Panc1 (cell line): ENCODE results near the gene LOXL1. TPM values are rescaled to one million over a fixed set of nuclear protein-coding genes. Genes with fewer than 3 reads are reported as not detected.

Source experiments
- ATAC-seq: fragments of 200-7000 bp; cut with Tn5 transposase; 2 replicates; pipeline ENCODE4 v1.9.1; 2020; ENCODE audit warnings: mild to moderate bottlenecking, moderate library complexity
- BruUV-seq: library from RNA; stranded (reverse); fragments of 400-500 nt; replicated peaks from 2 replicates; lab custom pipeline; 2021; lab: Mats Ljungman, UMichigan
- CTCF ChIA-PET: fragments of 300-600 bp; sonication (Branson Sonifier 250); formaldehyde crosslinking; loops from one replicate; lab custom pipeline; 2022; ENCODE audit warnings: antibody characterized with exemption; lab: Charles Lee
- POLR2A ChIA-PET: fragments of 300-600 bp; sonication (Branson Sonifier 250); formaldehyde crosslinking; loops from one replicate; lab custom pipeline; 2022; ENCODE audit warnings: antibody characterized with exemption; lab: Charles Lee
- DNase-seq: peaks from one replicate; pipeline ENCODE4 v3.0.0-alpha.2; 2010; ENCODE audit warnings: low read depth, low spot score
- H3K27ac ChIP-seq: 2 replicates; pipeline ENCODE4 v1.5.1; 2011; ENCODE audit warnings: mild to moderate bottlenecking, low read length, inconsistent platforms
- H3K27me3 ChIP-seq: fragments of 200-500 bp; sonication (Bioruptor generic); 2 replicates; pipeline ENCODE4 v1.6.0; 2014; ENCODE audit warnings: low read length, inconsistent platforms; ENCODE audit not compliant: control insufficient read depth, insufficient read depth
- H3K36me3 ChIP-seq: fragments of 200-500 bp; sonication (Bioruptor generic); 2 replicates; pipeline ENCODE4 v1.5.1; 2014; ENCODE audit warnings: inconsistent platforms, mild to moderate bottlenecking, low read length, moderate library complexity; ENCODE audit not compliant: control insufficient read depth, insufficient read depth
- H3K4me1 ChIP-seq: 2 replicates; pipeline ENCODE4 v1.5.1; 2011; ENCODE audit warnings: inconsistent platforms, mild to moderate bottlenecking, low read length, moderate library complexity; ENCODE audit not compliant: control insufficient read depth, insufficient read depth
- H3K4me3 ChIP-seq, 2 experiments: 2 replicates each; pipeline ENCODE4 v1.5.1; 2011 to 2012; ENCODE audit warnings: low read depth in 2 of 2, low read length in 2 of 2, mild to moderate bottlenecking in 2 of 2, inconsistent platforms in 1 of 2, moderate library complexity in 1 of 2
- H3K9me3 ChIP-seq: fragments of 200-500 bp; sonication (Bioruptor generic); 2 replicates; pipeline ENCODE4 v1.5.1; 2014; ENCODE audit warnings: low read depth, mild to moderate bottlenecking, inconsistent platforms, low read length, moderate library complexity; ENCODE audit not compliant: control insufficient read depth, insufficient read depth
- CTCF ChIP-seq: fragments of 450-650 bp; IDR thresholded peaks from 2 replicates; pipeline ENCODE4 v1.5.1; 2017; ENCODE audit warnings: mild to moderate bottlenecking
- POLR2AphosphoS5 ChIP-seq: IDR thresholded peaks from 2 replicates; pipeline ENCODE4 v1.6.1; 2012; ENCODE audit warnings: mild to moderate bottlenecking, low read depth, low read length, moderate library complexity
- REST ChIP-seq, 2 experiments: IDR thresholded peaks; 2 replicates each; pipeline ENCODE4 v1.6.1; 2011 to 2012; ENCODE audit warnings: low read depth in 2 of 2, control low read depth in 1 of 2, low read length in 1 of 2, mild to moderate bottlenecking in 1 of 2, moderate library complexity in 1 of 2; ENCODE audit not compliant: insufficient read depth in 1 of 2
- SIN3A ChIP-seq: IDR thresholded peaks from 2 replicates; pipeline ENCODE4 v1.6.1; 2012; ENCODE audit warnings: low read depth, mild to moderate bottlenecking, low read length, moderate library complexity, borderline replicate concordance; ENCODE audit not compliant: insufficient read depth
- TCF7L2 ChIP-seq: IDR thresholded peaks from 2 replicates; pipeline ENCODE4 v1.6.1; 2011; ENCODE audit warnings: mild to moderate bottlenecking, low read depth, low read length, inconsistent platforms
- in situ Hi-C: cut with HindIII; loops from 2 replicates; pipeline ENCODE4 v1.10.0; 2016; ENCODE audit warnings: low sequenced_read_pairs, low pct_unique_long_range_greater_than_20kb
- intact Hi-C: fragments of 100-400 bp; cut with micrococcal nuclease; formaldehyde crosslinking; loops from one replicate; pipeline ENCODE4 v1.10.0; 2022; ENCODE audit not compliant: unreplicated experiment
- total RNA-seq: library from RNA; stranded (reverse); gene quantifications from one replicate; pipeline ENCODE4 v1.2.1, GENCODE V29; 2021; ENCODE audit not compliant: unreplicated experiment

LOXL1 gene
- total RNA-seq, 1 experiment from 2014 or later = 18.6 TPM

DNA sequence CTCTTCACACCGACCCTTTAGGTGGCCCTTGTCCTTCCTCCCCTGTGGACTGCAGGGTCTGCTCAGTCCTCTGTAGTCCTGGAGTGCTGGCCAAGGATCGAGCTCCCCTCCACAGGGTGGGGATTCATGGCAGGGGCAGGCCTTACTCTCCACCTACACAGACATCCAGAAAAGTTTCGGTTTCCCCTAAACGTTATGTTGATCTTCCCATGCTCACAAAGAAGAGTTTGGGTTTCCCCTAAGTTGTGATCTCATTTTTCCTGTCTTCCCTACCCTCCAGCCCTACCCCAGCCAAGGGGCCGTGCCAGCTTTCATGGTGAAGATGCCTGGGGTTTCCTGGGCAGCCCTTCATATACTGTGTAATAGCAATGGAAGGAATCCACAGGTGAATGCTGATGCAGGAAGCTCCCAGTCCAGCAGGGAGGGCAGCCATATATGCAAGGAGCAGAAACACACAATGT lies 55.5 kb downstream of the LOXL1 start:
- no TSS peak for BruUV-seq
- Histone ChIP-seq H3K27ac (no peak overlapping the region), H3K9me3 (no peaks in the 10 kb centered on the region), H3K36me3 (no peaks in the 10 kb centered on the region), H3K27me3 (no peaks in the 10 kb centered on the region), H3K4me1 (peaks cover 10% of the 10 kb centered on the region; the same call in 1 of the 2 replicates), H3K4me3 (no peak overlapping the region)
- no peak for TF ChIP-seq SIN3A
- TF ChIP-seq REST (IDR thresholded peaks at IDR 0.05; ENCODE audit: insufficient read depth in 1 of 2, low read depth in 2 of 2, low read length in 1 of 2) = no peak
- no peak for TF ChIP-seq TCF7L2
- no peak for TF ChIP-seq CTCF
- in situ Hi-C loops = no loop called here
- ChIA-PET POLR2A (no interaction called here), CTCF (no interaction called here)
- no peak for ATAC-seq
- intact Hi-C loops = no loop called here
- DNase-seq = no peak

- Histone ChIP-seq H3K4me3 (no peak overlapping the region), H3K36me3 (no peaks in the 10 kb centered on the region), H3K27me3 (no peaks in the 10 kb centered on the region), H3K9me3 (no peaks in the 10 kb centered on the region), H3K4me1 (peaks cover 10% of the 10 kb centered on the region; the same call in 1 of the 2 replicates), H3K27ac (no peak overlapping the region; the same call in 1 of the 2 replicates)
- ATAC-seq (peak; percentile 55), DNase-seq (no peak)
- POLR2A ChIA-PET = no interaction called here
- no TSS peak for BruUV-seq
- intact Hi-C loops = no loop called here
- CTCF ChIA-PET = interaction anchor here (0.9 to 1.2 kb wide), 2 partner anchors 9 to 12 kb away, joined by 3 to 6 read pairs; no protein-coding TSS in a partner anchor
- in situ Hi-C loops = no loop called here
- no peak for TF ChIP-seq CTCF
- TF ChIP-seq REST (IDR thresholded peaks at IDR 0.05; ENCODE audit: insufficient read depth in 1 of 2, low read depth in 2 of 2, low read length in 1 of 2) = no peak
- TF ChIP-seq POLR2AphosphoS5 = no peak
These were observed 56.1 kb downstream of the LOXL1 start for GRCh38 chr15:73982222-73982962.
